ENCODE results near the gene PKN2.

PKN2 gene

GRCh38 chr1:88698140-88698539 is 14.1 kb downstream of the PKN2 start:
- Histone ChIP-seq H2BK5ac (ENCODE audit: low read length) (no peak overlapping the region), H3K27ac (replicated peaks; ENCODE audit: low read length) (no peak overlapping the region), H3K27me3 (ENCODE audit: control insufficient read depth in 3 of 3, insufficient read depth in 3 of 3, low read depth in 1 of 3, low read length in 3 of 3) (no peaks in the 10 kb centered on the region), H2BK120ac (ENCODE audit: low read depth, low read length) (no peak overlapping the region), H3K9ac (ENCODE audit: low read depth, low read length, poor library complexity) (no peak overlapping the region), H2BK15ac (ENCODE audit: low read length) (no peak overlapping the region), H3K23ac (ENCODE audit: low read depth, low read length, poor library complexity) (no peak overlapping the region), H3K14ac (ENCODE audit: low read length) (no peak overlapping the region), H3K36me3 (replicated peaks in 1 of 2; ENCODE audit: control insufficient read depth in 2 of 2, insufficient read depth in 2 of 2, low read length in 2 of 2) (peaks cover 2 to 21% of the 10 kb centered on the region in 2 donors), H3K79me1 (ENCODE audit: low read depth, low read length) (peaks cover 2% of the 10 kb centered on the region), H4K8ac (ENCODE audit: low read depth, low read length) (no peak overlapping the region), H3K4me3 (ENCODE audit: low read length in 2 of 2) (no peak overlapping the region), H3K4me2 (ENCODE audit: insufficient read depth, low read length, poor library complexity, severe bottlenecking) (no peak overlapping the region), H4K91ac (ENCODE audit: low read depth, low read length, poor library complexity) (no peak overlapping the region), H3K4me1 (ENCODE audit: control insufficient read depth in 2 of 2, insufficient read depth in 1 of 2, low read depth in 1 of 2, low read length in 2 of 2) (no peaks in the 10 kb centered on the region), H3K9me3 (replicated peaks in 1 of 2; ENCODE audit: control insufficient read depth in 2 of 2, insufficient read depth in 1 of 2, low read depth in 1 of 2, low read length in 2 of 2) (peaks cover 0 to 15% of the 10 kb centered on the region in 2 donors), H2AK5ac (ENCODE audit: low read depth, low read length) (no peak overlapping the region), H3K18ac (ENCODE audit: low read length) (no peak overlapping the region), H2BK12ac (ENCODE audit: low read length) (no peak overlapping the region), H3K4ac (ENCODE audit: low read length) (no peak overlapping the region), H2AFZ (ENCODE audit: low read length) (no peak overlapping the region)
- no CpG with 5 or more reads among the region's 2 CpGs for WGBS, 2 donors (ENCODE audit: extremely low coverage in 2 of 2, insufficient read length in 2 of 2, insufficient replicate concordance in 1 of 2)
- DNase-seq (ENCODE audit: low spot score) = no peak

GRCh38 chr1:88698764-88699163 is 14.7 kb downstream of the PKN2 start:
- Histone ChIP-seq H3K4me1 (ENCODE audit: control insufficient read depth in 2 of 2, insufficient read depth in 1 of 2, low read depth in 1 of 2, low read length in 2 of 2) (no peaks in the 10 kb centered on the region), H3K23ac (ENCODE audit: low read depth, low read length, poor library complexity) (no peak overlapping the region), H3K18ac (ENCODE audit: low read length) (no peak overlapping the region), H3K79me1 (ENCODE audit: low read depth, low read length) (peaks cover 2% of the 10 kb centered on the region), H2BK12ac (ENCODE audit: low read length) (no peak overlapping the region), H2BK120ac (ENCODE audit: low read depth, low read length) (no peak overlapping the region), H3K4ac (ENCODE audit: low read length) (no peak overlapping the region), H3K27ac (replicated peaks; ENCODE audit: low read length) (no peak overlapping the region), H3K4me3 (ENCODE audit: low read length in 2 of 2) (no peak overlapping the region), H3K9ac (ENCODE audit: low read depth, low read length, poor library complexity) (no peak overlapping the region), H3K4me2 (ENCODE audit: insufficient read depth, low read length, poor library complexity, severe bottlenecking) (no peak overlapping the region), H2BK5ac (ENCODE audit: low read length) (no peak overlapping the region), H4K91ac (ENCODE audit: low read depth, low read length, poor library complexity) (no peak overlapping the region), H3K36me3 (replicated peaks in 1 of 2; ENCODE audit: control insufficient read depth in 2 of 2, insufficient read depth in 2 of 2, low read length in 2 of 2) (peaks cover 0 to 15% of the 10 kb centered on the region in 2 donors), H3K27me3 (ENCODE audit: control insufficient read depth in 3 of 3, insufficient read depth in 3 of 3, low read depth in 1 of 3, low read length in 3 of 3) (no peaks in the 10 kb centered on the region), H2AFZ (ENCODE audit: low read length) (no peak overlapping the region), H3K14ac (ENCODE audit: low read length) (no peak overlapping the region), H2BK15ac (ENCODE audit: low read length) (no peak overlapping the region), H2AK5ac (ENCODE audit: low read depth, low read length) (no peak overlapping the region), H3K9me3 (replicated peaks in 1 of 2; ENCODE audit: control insufficient read depth in 2 of 2, insufficient read depth in 1 of 2, low read depth in 1 of 2, low read length in 2 of 2) (peaks cover 0 to 11% of the 10 kb centered on the region in 2 donors), H4K8ac (ENCODE audit: low read depth, low read length) (no peak overlapping the region)
- no peak for DNase-seq (ENCODE audit: low spot score)
- WGBS, 2 donors (ENCODE audit: extremely low coverage in 2 of 2, insufficient read length in 2 of 2, insufficient replicate concordance in 1 of 2) = no CpG with 5 or more reads among the region's 2 CpGs

GRCh38 chr1:88700425-88701013 is 16.4 kb downstream of the PKN2 start:
- Histone ChIP-seq H3K79me1 (ENCODE audit: low read depth, low read length) (peaks cover 2% of the 10 kb centered on the region), H2BK12ac (ENCODE audit: low read length) (no peak overlapping the region), H2AFZ (ENCODE audit: low read length) (no peak overlapping the region), H2BK5ac (ENCODE audit: low read length) (no peak overlapping the region), H2BK120ac (ENCODE audit: low read depth, low read length) (no peak overlapping the region), H3K36me3 (replicated peaks in 1 of 2; ENCODE audit: control insufficient read depth in 2 of 2, insufficient read depth in 2 of 2, low read length in 2 of 2) (peaks cover 0 to 15% of the 10 kb centered on the region in 2 donors), H3K14ac (ENCODE audit: low read length) (no peak overlapping the region), H4K91ac (ENCODE audit: low read depth, low read length, poor library complexity) (no peak overlapping the region), H3K4ac (ENCODE audit: low read length) (no peak overlapping the region), H3K9ac (ENCODE audit: low read depth, low read length, poor library complexity) (no peak overlapping the region), H3K4me3 (ENCODE audit: low read length in 2 of 2) (no peak overlapping the region), H3K27ac (replicated peaks; ENCODE audit: low read length) (no peak overlapping the region), H2BK15ac (ENCODE audit: low read length) (no peak overlapping the region), H3K4me1 (ENCODE audit: control insufficient read depth in 2 of 2, insufficient read depth in 1 of 2, low read depth in 1 of 2, low read length in 2 of 2) (no peaks in the 10 kb centered on the region), H3K27me3 (ENCODE audit: control insufficient read depth in 3 of 3, insufficient read depth in 3 of 3, low read depth in 1 of 3, low read length in 3 of 3) (no peaks in the 10 kb centered on the region), H3K9me3 (replicated peaks in 1 of 2; ENCODE audit: control insufficient read depth in 2 of 2, insufficient read depth in 1 of 2, low read depth in 1 of 2, low read length in 2 of 2) (peaks cover 0 to 13% of the 10 kb centered on the region in 2 donors), H3K18ac (ENCODE audit: low read length) (no peak overlapping the region), H3K4me2 (ENCODE audit: insufficient read depth, low read length, poor library complexity, severe bottlenecking) (no peak overlapping the region), H3K23ac (ENCODE audit: low read depth, low read length, poor library complexity) (no peak overlapping the region), H2AK5ac (ENCODE audit: low read depth, low read length) (no peak overlapping the region), H4K8ac (ENCODE audit: low read depth, low read length) (no peak overlapping the region)
- DNase-seq (ENCODE audit: low spot score) = no peak
- WGBS, 2 donors (ENCODE audit: extremely low coverage in 2 of 2, insufficient read length in 2 of 2, insufficient replicate concordance in 1 of 2) = no CpG with 5 or more reads among the region's 5 CpGs

- H3K79me1 ChIP-seq (ENCODE audit: low read depth, low read length) = peaks cover 2% of the 10 kb centered on the region
- no peak overlapping the region for H2BK15ac ChIP-seq (ENCODE audit: low read length)
- no peak overlapping the region for H2BK120ac ChIP-seq (ENCODE audit: low read depth, low read length)
- peaks cover 0 to 8% of the 10 kb centered on the region in 2 donors for H3K9me3 ChIP-seq (replicated peaks in 1 of 2; ENCODE audit: control insufficient read depth in 2 of 2, insufficient read depth in 1 of 2, low read depth in 1 of 2, low read length in 2 of 2)
- H2AK5ac ChIP-seq (ENCODE audit: low read depth, low read length) = no peak overlapping the region
- no peak overlapping the region for H3K23ac ChIP-seq (ENCODE audit: low read depth, low read length, poor library complexity)
- H3K14ac ChIP-seq (ENCODE audit: low read length) = no peak overlapping the region
- no peak overlapping the region for H3K4me2 ChIP-seq (ENCODE audit: insufficient read depth, low read length, poor library complexity, severe bottlenecking)
- H3K9ac ChIP-seq (ENCODE audit: low read depth, low read length, poor library complexity) = no peak overlapping the region
- no peak overlapping the region for H3K27ac ChIP-seq (replicated peaks; ENCODE audit: low read length)
- no peak overlapping the region for H4K8ac ChIP-seq (ENCODE audit: low read depth, low read length)
- H3K4me3 ChIP-seq (ENCODE audit: low read length in 2 of 2) = no peak overlapping the region
- no CpG with 5 or more reads among the region's 2 CpGs for WGBS, 2 donors (ENCODE audit: extremely low coverage in 2 of 2, insufficient read length in 2 of 2, insufficient replicate concordance in 1 of 2)
- no peak overlapping the region for H4K91ac ChIP-seq (ENCODE audit: low read depth, low read length, poor library complexity)
- no peak for DNase-seq (ENCODE audit: low spot score)
- H3K4me1 ChIP-seq (ENCODE audit: control insufficient read depth in 2 of 2, insufficient read depth in 1 of 2, low read depth in 1 of 2, low read length in 2 of 2) = no peaks in the 10 kb centered on the region
- no peaks in the 10 kb centered on the region for H3K27me3 ChIP-seq (ENCODE audit: control insufficient read depth in 3 of 3, insufficient read depth in 3 of 3, low read depth in 1 of 3, low read length in 3 of 3)
- peaks cover 0 to 15% of the 10 kb centered on the region in 2 donors for H3K36me3 ChIP-seq (replicated peaks in 1 of 2; ENCODE audit: control insufficient read depth in 2 of 2, insufficient read depth in 2 of 2, low read length in 2 of 2)
- no peak overlapping the region for H2BK12ac ChIP-seq (ENCODE audit: low read length)
- no peak overlapping the region for H3K4ac ChIP-seq (ENCODE audit: low read length)
- H2AFZ ChIP-seq (ENCODE audit: low read length) = no peak overlapping the region
- H3K18ac ChIP-seq (ENCODE audit: low read length) = no peak overlapping the region
- no peak overlapping the region for H2BK5ac ChIP-seq (ENCODE audit: low read length)
Measured at GRCh38 chr1:88701275-88701674, 17.2 kb downstream of the PKN2 start.

All from neuronal stem cell (in vitro differentiated cells).